Activated CD4-positive, alpha-beta T cell treated with anti-CD3 and anti-CD28 coated beads, Interleukin-2, amount 10 ng/mL, durations not matched to agents 24 days and 14 days (primary cell): ENCODE data around the gene MTRF1L. TPM values are rescaled to one million over a fixed set of nuclear protein-coding genes. Genes with fewer than 3 reads are reported as not detected.
A peak's percentile ranks its signal among the peaks of the same experiment; 100 is the strongest.

Source experiments
- DNase-seq: peaks from one replicate; pipeline ENCODE4 v3.0.0; 2022
- H3K27ac Mint-ChIP-seq: one replicate; pipeline ENCODE4 v1.8.0; 2022; ENCODE audit warnings: mild to moderate bottlenecking, mixed read lengths
- H3K27me3 Mint-ChIP-seq: one replicate; pipeline ENCODE4 v1.8.0; 2022; ENCODE audit warnings: mixed read lengths
- H3K36me3 Mint-ChIP-seq: one replicate; pipeline ENCODE4 v1.8.0; 2022; ENCODE audit warnings: low read depth, mild to moderate bottlenecking, mixed read lengths
- H3K4me1 Mint-ChIP-seq: one replicate; pipeline ENCODE4 v1.8.0; 2021; ENCODE audit warnings: mixed read lengths
- H3K4me3 Mint-ChIP-seq: one replicate; pipeline ENCODE4 v1.8.0; 2022; ENCODE audit warnings: mild to moderate bottlenecking, moderate library complexity, mixed read lengths
- H3K9me3 Mint-ChIP-seq: one replicate; pipeline ENCODE4 v1.8.0; 2021; ENCODE audit warnings: mixed read lengths
- intact Hi-C: fragments of 100-400 bp; cut with micrococcal nuclease; formaldehyde crosslinking; loops from one replicate; pipeline ENCODE4 v1.15.1; 2023
- total RNA-seq: library from RNA; stranded (reverse); gene quantifications from 2 replicates; pipeline ENCODE4 v1.2.3, GENCODE V29; 2022

The MTRF1L gene
- total RNA-seq, result 20.6 and 21.3 TPM in 2 replicates

DNA sequence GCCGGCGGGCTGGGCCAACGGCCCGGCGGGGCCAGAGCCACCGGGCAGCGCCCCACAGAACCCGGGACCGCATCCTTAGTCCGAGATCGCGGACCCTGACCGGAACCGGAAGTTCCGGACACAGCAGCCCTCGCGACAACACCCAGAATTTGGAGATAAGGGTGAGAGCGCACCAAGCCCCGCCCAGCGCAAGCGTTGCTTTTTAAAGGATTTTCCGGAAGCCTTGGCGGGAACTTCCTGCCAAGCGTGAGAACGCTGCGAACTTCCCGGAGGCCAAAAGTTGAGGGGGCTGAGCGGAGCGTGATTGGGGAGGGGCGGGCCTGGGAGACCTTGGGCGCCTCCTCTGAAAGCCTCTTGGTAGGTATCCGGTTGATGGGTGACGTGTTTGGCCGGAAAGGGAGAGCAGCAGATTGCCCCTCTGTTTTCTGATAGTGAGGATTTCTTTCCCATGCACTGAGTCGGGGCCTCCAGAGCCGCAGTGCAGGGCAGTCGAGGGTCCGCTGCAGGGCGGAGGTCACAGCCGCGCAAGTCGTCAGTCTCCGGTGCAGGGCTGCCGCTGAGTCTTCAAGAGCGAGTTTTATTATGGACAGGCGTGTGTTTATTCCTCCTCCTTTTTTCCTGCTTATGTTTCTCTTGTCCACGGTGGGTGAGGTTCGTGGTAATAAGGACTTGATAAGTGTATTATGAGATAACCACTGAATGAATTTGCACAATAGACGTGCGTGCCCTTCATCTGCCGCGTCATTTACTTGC, at the start of gene MTRF1L:
Gene MTRF1L, minus strand, starts transcription at position 97 of the 753 bp plus-strand sequence. Its CDS starts 24 bp downstream, at position 73.
- peak within 1 kb of the TSS; percentile 97 for H3K4me3 Mint-ChIP-seq
- H3K27me3 Mint-ChIP-seq, result peaks cover 12% of the 10 kb centered on the region
- intact Hi-C loops, result loop anchor here (2.0 to 10.0 kb wide), 3 partner anchors 20 to 698 kb away; partner anchors contain the start of gene FBXO5
- H3K27ac Mint-ChIP-seq, result peak within 1 kb of the TSS; percentile 90
- peaks cover 28% of the 10 kb centered on the region for H3K4me1 Mint-ChIP-seq
- H3K9me3 Mint-ChIP-seq, result peaks cover 4% of the 10 kb centered on the region
- peaks cover 25% of the 10 kb centered on the region for H3K36me3 Mint-ChIP-seq
- DNase-seq, result peak; percentile 96

- Mint-ChIP-seq H3K4me3 (no peak overlapping the region), H3K27me3 (peaks cover 5% of the 10 kb centered on the region), H3K27ac (no peak overlapping the region), H3K4me1 (no peaks in the 10 kb centered on the region), H3K36me3 (no peaks in the 10 kb centered on the region), H3K9me3 (peaks cover 7% of the 10 kb centered on the region)
- no peak for DNase-seq
- intact Hi-C loops, result no loop called here
Measured at GRCh38 chr6:153051801-153052200, 49.3 kb upstream of the MTRF1L start.

GRCh38 chr6:153048631-153049030, 46.1 kb upstream of the MTRF1L start:
- peaks cover 3% of the 10 kb centered on the region for H3K27me3 Mint-ChIP-seq
- no peak overlapping the region for H3K27ac Mint-ChIP-seq
- peaks cover 7% of the 10 kb centered on the region for H3K9me3 Mint-ChIP-seq
- H3K36me3 Mint-ChIP-seq, result no peaks in the 10 kb centered on the region
- intact Hi-C loops, result no loop called here
- DNase-seq, result no peak
- H3K4me3 Mint-ChIP-seq, result no peak overlapping the region
- no peaks in the 10 kb centered on the region for H3K4me1 Mint-ChIP-seq

- Mint-ChIP-seq H3K27me3 (peaks cover 3% of the 10 kb centered on the region), H3K4me3 (no peak overlapping the region), H3K36me3 (no peaks in the 10 kb centered on the region), H3K9me3 (peaks cover 7% of the 10 kb centered on the region), H3K4me1 (no peaks in the 10 kb centered on the region), H3K27ac (no peak overlapping the region)
- no peak for DNase-seq
- intact Hi-C loops, result no loop called here
Measured at GRCh38 chr6:153047386-153047785, 44.9 kb upstream of the MTRF1L start.

DNA sequence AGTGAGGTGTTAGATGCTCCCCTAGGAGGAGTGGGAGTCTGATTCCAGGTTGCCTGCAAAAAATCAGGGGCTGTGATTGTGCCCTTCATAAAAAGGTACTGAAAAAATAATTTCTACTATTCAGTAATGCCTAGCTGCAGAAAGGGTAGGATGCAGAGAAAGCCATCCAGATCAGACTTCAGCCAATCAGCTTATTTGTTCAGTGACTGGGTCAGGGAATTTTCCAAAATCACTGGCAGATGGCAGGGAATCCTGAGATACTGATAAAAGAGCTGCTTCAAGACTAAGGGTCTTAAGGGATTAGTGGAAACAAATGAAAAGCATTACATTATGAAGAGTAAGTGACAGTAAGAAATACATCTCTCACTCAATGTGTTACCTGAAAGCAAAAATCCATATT, 42.8 kb upstream of the MTRF1L start:
- no peak overlapping the region for H3K4me3 Mint-ChIP-seq
- no peak overlapping the region for H3K27ac Mint-ChIP-seq
- no peaks in the 10 kb centered on the region for H3K27me3 Mint-ChIP-seq
- DNase-seq, result no peak
- H3K36me3 Mint-ChIP-seq, result no peaks in the 10 kb centered on the region
- intact Hi-C loops, result no loop called here
- no peaks in the 10 kb centered on the region for H3K4me1 Mint-ChIP-seq
- H3K9me3 Mint-ChIP-seq, result peaks cover 7% of the 10 kb centered on the region

GRCh38 chr6:153044295-153044694, 41.8 kb upstream of the MTRF1L start:
- Mint-ChIP-seq H3K4me3 (no peak overlapping the region), H3K36me3 (no peaks in the 10 kb centered on the region), H3K9me3 (peaks cover 7% of the 10 kb centered on the region), H3K4me1 (no peaks in the 10 kb centered on the region), H3K27ac (no peak overlapping the region), H3K27me3 (peaks cover 5% of the 10 kb centered on the region)
- intact Hi-C loops, result no loop called here
- no peak for DNase-seq

DNA sequence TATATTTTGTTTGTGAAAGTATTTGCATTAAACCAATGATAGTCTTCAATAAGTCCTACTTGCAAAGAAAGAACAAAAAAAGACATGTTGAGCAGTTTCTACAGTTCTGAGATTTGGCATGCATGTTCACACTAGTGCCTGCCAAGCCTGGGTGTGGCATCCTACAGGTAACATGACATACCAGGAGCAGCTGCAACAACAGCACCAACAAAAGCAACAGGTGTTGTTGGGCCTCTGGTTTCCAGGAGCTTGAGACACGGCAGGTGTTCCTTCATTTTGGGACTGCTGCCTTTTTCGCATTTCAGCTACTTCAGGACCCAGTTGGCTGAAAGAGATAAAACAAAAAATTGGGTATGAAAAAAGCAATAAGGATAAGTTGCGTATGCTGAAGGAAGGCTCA, 41.2 kb upstream of the MTRF1L start:
- Mint-ChIP-seq H3K27ac (no peak overlapping the region), H3K4me1 (no peaks in the 10 kb centered on the region), H3K9me3 (peaks cover 7% of the 10 kb centered on the region), H3K4me3 (no peak overlapping the region), H3K27me3 (peaks cover 5% of the 10 kb centered on the region), H3K36me3 (no peaks in the 10 kb centered on the region)
- no peak for DNase-seq
- intact Hi-C loops, result no loop called here

- Mint-ChIP-seq H3K4me1 (no peaks in the 10 kb centered on the region), H3K36me3 (no peaks in the 10 kb centered on the region), H3K4me3 (no peak overlapping the region), H3K27me3 (peaks cover 7% of the 10 kb centered on the region), H3K9me3 (no peaks in the 10 kb centered on the region), H3K27ac (no peak overlapping the region)
- DNase-seq, result no peak
- intact Hi-C loops, result no loop called here
Measured at GRCh38 chr6:153038378-153039057, 36.0 kb upstream of the MTRF1L start.

GRCh38 chr6:153034139-153034538, 31.6 kb upstream of the MTRF1L start:
- H3K9me3 Mint-ChIP-seq, result no peaks in the 10 kb centered on the region
- no peak for DNase-seq
- peaks cover 19% of the 10 kb centered on the region for H3K27me3 Mint-ChIP-seq
- H3K36me3 Mint-ChIP-seq, result no peaks in the 10 kb centered on the region
- H3K27ac Mint-ChIP-seq, result no peak overlapping the region
- no peaks in the 10 kb centered on the region for H3K4me1 Mint-ChIP-seq
- H3K4me3 Mint-ChIP-seq, result no peak overlapping the region
- intact Hi-C loops, result no loop called here

DNA sequence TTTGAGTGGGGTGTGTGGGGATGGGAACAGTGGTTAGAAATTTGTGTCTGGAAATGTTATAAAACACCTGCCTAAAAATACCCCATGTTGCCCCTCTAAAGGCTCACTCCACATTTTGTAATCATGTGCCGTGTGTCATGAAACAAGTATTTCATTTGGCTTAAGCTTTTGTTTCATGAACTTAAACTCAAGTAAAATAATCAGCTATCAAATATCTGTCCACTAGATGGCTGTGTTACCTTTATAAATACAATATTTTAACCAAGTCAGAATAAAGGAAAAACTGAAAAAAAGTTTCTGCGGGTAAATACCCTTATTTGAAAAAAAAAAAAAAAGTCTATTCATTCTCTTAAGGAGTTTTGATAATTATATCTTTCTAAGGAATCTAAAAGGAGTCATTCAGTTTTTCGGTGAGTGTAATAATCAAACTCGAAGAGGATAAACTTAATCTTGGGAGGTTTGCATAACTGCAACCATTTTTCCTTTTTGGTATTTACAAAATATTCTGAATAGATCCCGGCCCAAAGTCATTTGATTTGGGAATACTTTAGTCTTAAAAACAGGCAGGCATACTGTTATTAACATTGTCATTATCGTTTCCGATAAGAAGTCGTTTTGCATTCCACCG, 29.9 kb upstream of the MTRF1L start:
- H3K36me3 Mint-ChIP-seq, result no peaks in the 10 kb centered on the region
- peaks cover 24% of the 10 kb centered on the region for H3K27me3 Mint-ChIP-seq
- no peak overlapping the region for H3K27ac Mint-ChIP-seq
- H3K4me3 Mint-ChIP-seq, result no peak overlapping the region
- no peaks in the 10 kb centered on the region for H3K4me1 Mint-ChIP-seq
- intact Hi-C loops, result loop anchor here (2.0 kb wide), 1 partner anchor 280 kb away; no protein-coding TSS in a partner anchor
- no peak for DNase-seq
- no peaks in the 10 kb centered on the region for H3K9me3 Mint-ChIP-seq

DNA sequence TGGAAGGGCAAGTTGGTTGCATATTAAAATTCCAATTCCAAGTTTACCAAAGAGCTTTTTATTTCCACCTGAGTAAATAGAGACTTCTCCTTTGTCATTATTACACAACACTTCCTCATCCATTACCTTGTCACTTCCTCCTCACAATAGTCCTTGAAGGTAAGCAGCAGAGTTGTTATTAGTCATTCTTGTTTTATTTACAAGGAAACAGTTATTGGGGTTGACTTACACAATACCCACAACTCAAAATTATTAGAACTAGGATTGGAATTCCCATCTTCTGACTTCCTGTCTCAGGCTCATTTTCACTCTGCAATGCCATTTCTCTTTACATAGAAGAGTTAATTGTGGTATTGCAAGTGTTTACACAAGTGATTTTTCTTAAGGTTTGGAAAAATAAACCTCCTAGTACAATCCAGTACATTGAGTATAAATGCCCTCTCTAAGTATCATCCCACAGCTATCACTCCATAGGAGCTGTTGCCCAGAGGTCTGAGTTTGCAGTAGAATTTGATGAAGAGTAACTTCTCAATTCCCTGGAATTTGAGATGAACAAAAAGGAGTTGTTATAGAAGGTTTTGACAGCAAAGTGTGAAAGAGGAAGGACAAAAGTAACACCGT, 28.9 kb upstream of the MTRF1L start:
- intact Hi-C loops, result no loop called here
- no peak for DNase-seq
- H3K27me3 Mint-ChIP-seq, result peaks cover 29% of the 10 kb centered on the region
- no peak overlapping the region for H3K27ac Mint-ChIP-seq
- no peak overlapping the region for H3K4me3 Mint-ChIP-seq
- no peaks in the 10 kb centered on the region for H3K36me3 Mint-ChIP-seq
- H3K4me1 Mint-ChIP-seq, result no peaks in the 10 kb centered on the region
- H3K9me3 Mint-ChIP-seq, result no peaks in the 10 kb centered on the region

GRCh38 chr6:153028963-153029362, 26.5 kb upstream of the MTRF1L start:
- Mint-ChIP-seq H3K27me3 (peaks cover 38% of the 10 kb centered on the region), H3K4me1 (no peaks in the 10 kb centered on the region), H3K9me3 (no peaks in the 10 kb centered on the region), H3K27ac (no peak overlapping the region), H3K4me3 (no peak overlapping the region), H3K36me3 (no peaks in the 10 kb centered on the region)
- DNase-seq, result no peak
- intact Hi-C loops, result loop anchor here (10.0 kb wide), 1 partner anchor 284 kb away; no protein-coding TSS in a partner anchor

- H3K9me3 Mint-ChIP-seq, result no peaks in the 10 kb centered on the region
- H3K36me3 Mint-ChIP-seq, result no peaks in the 10 kb centered on the region
- intact Hi-C loops, result loop anchor here (10.0 kb wide), 1 partner anchor 283 kb away; no protein-coding TSS in a partner anchor
- no peak overlapping the region for H3K4me3 Mint-ChIP-seq
- H3K4me1 Mint-ChIP-seq, result no peaks in the 10 kb centered on the region
- no peak overlapping the region for H3K27ac Mint-ChIP-seq
- H3K27me3 Mint-ChIP-seq, result peaks cover 42% of the 10 kb centered on the region
- DNase-seq, result no peak
Measured at GRCh38 chr6:153028286-153028685, 25.8 kb upstream of the MTRF1L start.
